ENCODE results near the gene FHIT.

FHIT gene

GRCh38 chr3:61162965-61163364 lies 88.3 kb downstream of the FHIT start:
- DNase-seq: no peak

- DNase-seq: no peak
These were observed 92.6 kb downstream of the FHIT start for GRCh38 chr3:61158667-61159066.

GRCh38 chr3:61158216-61158615 lies 93.0 kb downstream of the FHIT start:
- DNase-seq: no peak

GRCh38 chr3:61157414-61157813 lies 93.8 kb downstream of the FHIT start:
- no peak for DNase-seq

- no peak for DNase-seq
These were observed 95.5 kb downstream of the FHIT start for GRCh38 chr3:61155701-61156292.

- DNase-seq: no peak
These were observed 96.6 kb downstream of the FHIT start for GRCh38 chr3:61154457-61155198.

GRCh38 chr3:61152071-61152470 lies 99.2 kb downstream of the FHIT start:
- DNase-seq: no peak

- DNase-seq: no peak
These were observed 102.0 kb downstream of the FHIT start for GRCh38 chr3:61149236-61149635.

GRCh38 chr3:61146010-61146890 lies 105.0 kb downstream of the FHIT start:
- no peak for DNase-seq

GRCh38 chr3:61141697-61142096 lies 109.6 kb downstream of the FHIT start:
- DNase-seq: no peak

GRCh38 chr3:61141227-61141626 lies 110.0 kb downstream of the FHIT start:
- DNase-seq: no peak

GRCh38 chr3:61139686-61140085 lies 111.6 kb downstream of the FHIT start:
- DNase-seq: no peak

- DNase-seq: no peak
These were observed 112.9 kb downstream of the FHIT start for GRCh38 chr3:61138401-61138800.

- no peak for DNase-seq
These were observed 115.1 kb downstream of the FHIT start for GRCh38 chr3:61136191-61136590.

GRCh38 chr3:61134532-61134931 lies 116.7 kb downstream of the FHIT start:
- DNase-seq: no peak

- DNase-seq: no peak
These were observed 119.2 kb downstream of the FHIT start for GRCh38 chr3:61132062-61132461.

GRCh38 chr3:61118830-61119229 lies 132.4 kb downstream of the FHIT start:
- DNase-seq: no peak

- DNase-seq: no peak
These were observed 134.0 kb downstream of the FHIT start for GRCh38 chr3:61117045-61117898.

GRCh38 chr3:61114316-61114953 lies 136.8 kb downstream of the FHIT start:
- no peak for DNase-seq

- no peak for DNase-seq
These were observed 139.4 kb downstream of the FHIT start for GRCh38 chr3:61111825-61112224.

GRCh38 chr3:61110576-61110975 lies 140.7 kb downstream of the FHIT start:
- no peak for DNase-seq

Data from activated CD4-positive, CD25-positive, alpha-beta regulatory T cell (primary cell).